RPMI7951 (cell line): ENCODE measurements around the gene PTPRM. TPM values are rescaled to one million over a fixed set of nuclear protein-coding genes. Genes with fewer than 3 reads are reported as not detected.

Experiments
- DNase-seq: peaks from one replicate; pipeline ENCODE4 v3.0.0-alpha.2; 2012; ENCODE audit warnings: low read depth
- total RNA-seq: library from RNA; depleted of rRNA; stranded (reverse); fragments of >200 nt; shearing (Covaris generic); gene quantifications from 2 replicates; pipeline ENCODE4 v1.2.3, GENCODE V29; 2014

PTPRM gene
- total RNA-seq, 1 experiment from 2014 or later: 51.8 TPM

GRCh38 chr18:7855671-7856070 lies 288.6 kb downstream of the PTPRM start:
- no peak for DNase-seq

- no peak for DNase-seq
These were observed 289.0 kb downstream of the PTPRM start for GRCh38 chr18:7856116-7856515.

DNA sequence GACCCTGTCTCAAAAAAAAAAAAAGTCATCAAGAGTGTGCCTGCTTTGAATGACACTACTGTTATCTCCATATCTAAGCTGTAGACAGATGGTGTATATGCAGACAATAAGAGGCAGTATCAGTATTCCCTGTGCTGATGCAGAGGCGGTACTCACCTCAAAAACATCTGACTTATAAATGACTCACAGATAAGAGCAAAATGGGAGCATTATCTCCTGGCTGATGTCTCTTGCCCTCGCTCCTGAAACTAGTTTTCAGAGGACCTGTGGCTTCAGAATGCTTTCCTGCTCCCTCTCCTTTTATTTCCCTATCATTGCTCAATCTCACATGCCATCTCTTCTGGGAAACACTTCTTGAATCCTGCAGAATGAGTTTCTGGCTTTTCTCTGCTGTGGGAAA lies 289.6 kb downstream of the PTPRM start:
- DNase-seq: peak; percentile 59

DNA sequence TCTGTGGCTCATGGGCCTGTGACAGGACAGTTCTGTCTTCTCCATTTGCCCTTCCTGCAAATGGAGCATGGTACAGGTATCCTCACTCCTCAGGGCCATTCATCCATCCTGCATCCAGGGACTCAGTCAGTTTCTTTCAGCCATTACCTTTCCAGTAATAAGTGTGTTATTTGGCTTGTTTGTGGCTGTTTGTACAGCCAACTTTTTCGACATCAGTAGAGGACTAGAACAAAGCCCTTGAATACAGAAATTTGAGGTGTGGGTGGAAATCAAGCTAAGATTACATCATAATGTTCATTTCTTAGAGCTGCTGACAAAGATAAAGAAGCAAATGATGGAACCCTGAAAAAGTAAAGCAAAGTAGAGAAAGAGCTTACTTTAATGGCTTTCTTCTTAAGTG lies 290.4 kb downstream of the PTPRM start:
- no peak for DNase-seq

DNA sequence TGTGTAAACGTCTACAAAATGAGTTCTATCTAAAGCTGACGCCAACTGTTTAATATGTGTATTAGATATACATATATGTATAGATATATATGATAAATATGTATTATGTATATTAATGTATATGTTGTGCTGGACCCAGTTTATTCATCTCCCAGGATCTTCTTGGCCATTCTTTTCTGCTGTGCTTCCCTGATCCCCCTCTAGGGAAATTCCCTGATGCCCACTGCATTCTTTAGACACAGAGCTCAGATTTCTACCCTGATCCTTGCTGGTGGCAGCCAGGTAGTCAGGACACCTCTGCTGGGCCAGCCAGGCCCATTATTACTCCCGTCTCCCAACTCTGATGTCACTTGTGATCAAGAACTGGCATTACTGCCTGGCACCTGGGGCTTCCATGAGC lies 292.0 kb downstream of the PTPRM start:
- DNase-seq: no peak

- DNase-seq: no peak
These were observed 303.1 kb downstream of the PTPRM start for GRCh38 chr18:7870266-7870665.

DNA sequence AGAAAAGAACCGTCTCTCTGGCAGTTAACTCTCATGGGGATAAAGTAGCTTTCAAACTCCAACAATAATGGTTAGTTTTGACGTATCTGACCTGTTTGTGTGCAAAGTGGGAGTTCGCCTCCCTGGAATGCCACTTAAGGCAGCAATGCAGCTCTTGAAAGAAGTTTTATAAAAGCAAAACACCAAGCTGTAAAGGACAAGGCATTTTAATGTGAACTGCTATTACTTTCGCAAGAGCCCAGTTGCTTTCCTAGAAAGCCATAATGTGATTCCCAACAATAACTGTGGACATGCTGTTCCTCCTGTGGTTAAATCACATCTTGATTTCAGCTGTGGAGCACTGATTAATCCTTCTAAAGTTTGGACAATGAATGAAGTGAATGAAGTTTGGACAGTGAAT lies 303.7 kb downstream of the PTPRM start:
- no peak for DNase-seq

DNA sequence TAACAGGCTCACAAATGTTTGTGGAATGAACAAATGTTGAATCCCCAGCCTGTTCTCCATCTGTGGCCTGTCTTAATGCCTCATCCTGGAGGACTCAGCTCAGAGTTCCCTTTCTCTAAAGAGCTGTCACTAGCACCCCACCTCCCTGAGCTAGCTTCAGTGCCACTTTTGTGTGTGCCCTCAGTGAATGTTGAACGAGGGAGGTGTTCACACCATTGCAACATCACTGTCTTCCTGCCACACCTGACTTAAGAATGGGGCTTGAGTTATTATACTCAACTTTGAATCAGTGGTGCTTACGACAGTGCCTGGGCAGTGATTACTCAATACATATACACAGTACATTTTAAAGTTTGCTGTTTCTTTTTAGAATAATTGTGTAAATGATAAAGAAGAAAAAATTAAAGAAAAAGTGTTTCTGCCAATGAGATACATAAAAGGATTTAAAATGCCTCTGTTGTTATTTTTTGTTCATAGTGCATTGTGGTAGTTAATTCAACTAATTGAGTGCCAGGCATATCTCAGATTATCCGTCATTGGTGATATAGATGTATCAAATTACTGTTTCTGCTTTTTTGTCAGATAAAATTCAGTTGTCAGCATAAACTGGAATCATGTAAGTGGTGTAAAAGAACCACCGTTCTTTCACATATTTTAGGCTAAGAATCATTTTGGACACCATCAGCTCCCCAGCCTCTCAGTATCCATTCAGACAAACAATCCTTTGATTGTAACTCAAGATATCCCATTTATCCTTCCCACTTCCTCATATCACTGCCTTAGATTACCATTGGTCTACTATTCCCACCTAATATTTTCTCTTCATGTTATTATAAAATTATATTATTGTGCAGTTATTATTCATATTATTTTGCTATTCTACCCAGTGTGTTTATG lies 304.7 kb downstream of the PTPRM start:
- no peak for DNase-seq

DNA sequence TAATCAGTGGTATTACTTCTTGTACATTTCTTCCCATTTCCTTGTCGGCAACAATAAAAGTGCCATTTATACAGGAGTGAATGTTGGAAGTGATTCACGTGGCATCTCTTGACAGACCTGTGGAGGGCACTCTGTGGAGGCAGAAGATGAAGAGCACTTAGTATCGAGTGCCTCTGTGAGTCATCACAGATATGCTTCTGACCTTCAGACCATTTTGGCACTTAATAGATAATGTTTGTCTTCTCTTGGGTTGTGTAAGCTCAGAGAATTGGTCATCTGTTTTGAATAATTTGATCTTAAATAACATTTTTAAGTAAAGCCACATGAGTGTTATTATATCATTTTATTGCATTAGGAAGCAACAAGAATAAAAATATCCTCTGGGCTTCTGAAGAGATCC lies 305.5 kb downstream of the PTPRM start:
- DNase-seq: peak; percentile 71

- DNase-seq: no peak
These were observed 306.2 kb downstream of the PTPRM start for GRCh38 chr18:7873316-7873715.

GRCh38 chr18:7876354-7877104 lies 309.4 kb downstream of the PTPRM start:
- no peak for DNase-seq

DNA sequence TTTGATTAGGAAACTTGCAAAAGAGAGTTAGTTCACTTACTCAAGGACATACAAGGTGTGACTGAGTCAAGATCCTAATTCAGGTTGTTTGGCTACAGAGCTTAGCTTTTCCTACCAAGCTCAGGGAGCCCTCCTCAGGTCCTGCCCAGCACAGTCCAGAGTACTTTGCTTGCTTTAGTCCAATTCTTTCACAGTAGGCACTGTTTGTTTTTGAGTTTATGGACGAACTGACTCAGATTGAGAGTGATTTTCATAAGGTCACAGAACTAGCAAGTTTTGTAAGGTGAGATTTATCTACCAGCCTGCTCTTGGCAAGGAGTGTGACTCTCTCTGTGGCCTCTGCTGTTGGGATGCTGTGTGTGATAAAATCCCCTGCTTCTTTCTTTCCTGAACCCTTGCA lies 310.5 kb downstream of the PTPRM start:
- DNase-seq: no peak

DNA sequence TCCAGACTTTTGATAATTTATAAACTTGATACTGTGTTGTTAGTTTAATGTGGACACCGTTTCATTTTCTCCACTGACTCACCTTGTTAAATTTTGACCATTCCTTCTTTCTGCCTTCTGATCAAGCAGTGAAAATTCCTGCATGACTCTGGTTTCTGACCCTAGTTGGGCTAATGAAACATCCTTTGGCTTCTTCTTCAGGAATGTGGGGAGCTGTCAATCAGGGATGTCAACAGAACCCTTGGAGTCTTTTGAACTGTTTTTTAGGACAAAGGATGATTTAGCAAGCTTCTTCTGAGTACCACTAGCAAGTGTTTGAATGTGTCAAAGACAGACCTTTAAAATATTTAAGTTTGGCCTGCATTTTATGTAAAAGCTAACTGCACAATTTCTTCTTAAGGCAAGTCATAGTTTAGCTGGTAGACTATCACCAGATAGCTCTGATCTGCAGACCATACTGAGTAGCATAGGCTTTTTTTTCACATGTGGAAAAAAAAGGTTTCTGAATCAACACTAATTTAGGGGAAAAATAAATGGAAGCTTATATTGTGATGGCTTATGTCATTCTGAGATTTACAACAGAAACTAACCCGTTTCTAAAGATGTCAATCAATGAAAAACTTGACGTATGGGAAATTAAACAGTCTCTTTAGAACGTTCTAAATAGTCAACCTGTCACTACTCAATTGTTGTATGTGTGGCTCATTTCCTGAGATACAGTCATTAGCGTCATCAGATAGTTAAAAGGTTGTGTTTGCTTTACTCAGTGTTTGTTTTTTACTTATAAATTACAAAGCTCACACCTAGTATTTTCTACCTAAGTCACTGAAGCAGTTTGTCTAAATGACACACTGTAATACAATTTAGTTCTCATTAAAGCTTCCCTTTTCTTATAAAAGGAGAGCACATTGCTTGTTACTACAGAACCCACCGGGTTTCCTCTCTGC lies 311.4 kb downstream of the PTPRM start:
- DNase-seq: no peak

- no peak for DNase-seq
These were observed 312.6 kb downstream of the PTPRM start for GRCh38 chr18:7879717-7880116.

DNA sequence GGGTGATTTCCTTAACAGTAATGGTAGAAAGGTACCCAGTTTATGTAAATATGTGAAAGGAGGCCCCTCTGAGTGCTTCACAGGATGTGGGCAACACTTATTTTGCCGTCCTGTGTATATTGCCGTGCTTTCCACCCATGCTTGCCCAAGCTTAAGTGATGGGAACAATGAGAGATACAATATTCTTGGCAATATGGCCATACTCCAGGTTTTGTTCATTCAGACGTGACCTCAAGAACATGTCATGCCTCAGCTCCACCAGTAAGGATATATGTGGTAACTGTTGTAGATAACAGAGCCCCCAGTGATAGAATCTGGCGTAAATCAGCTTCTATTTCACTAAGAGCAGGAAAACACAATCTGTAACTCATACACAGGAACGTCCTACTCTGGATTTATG lies 318.7 kb downstream of the PTPRM start:
- peak; percentile 4 for DNase-seq

- DNase-seq: no peak
These were observed 319.3 kb downstream of the PTPRM start for GRCh38 chr18:7886436-7886835.

- DNase-seq: no peak
These were observed 322.4 kb downstream of the PTPRM start for GRCh38 chr18:7889515-7889914.

GRCh38 chr18:7890075-7890474 lies 323.0 kb downstream of the PTPRM start:
- DNase-seq: no peak

GRCh38 chr18:7892556-7892955 lies 325.4 kb downstream of the PTPRM start:
- DNase-seq: no peak

- no peak for DNase-seq
These were observed 327.5 kb downstream of the PTPRM start for GRCh38 chr18:7894592-7894991.

DNA sequence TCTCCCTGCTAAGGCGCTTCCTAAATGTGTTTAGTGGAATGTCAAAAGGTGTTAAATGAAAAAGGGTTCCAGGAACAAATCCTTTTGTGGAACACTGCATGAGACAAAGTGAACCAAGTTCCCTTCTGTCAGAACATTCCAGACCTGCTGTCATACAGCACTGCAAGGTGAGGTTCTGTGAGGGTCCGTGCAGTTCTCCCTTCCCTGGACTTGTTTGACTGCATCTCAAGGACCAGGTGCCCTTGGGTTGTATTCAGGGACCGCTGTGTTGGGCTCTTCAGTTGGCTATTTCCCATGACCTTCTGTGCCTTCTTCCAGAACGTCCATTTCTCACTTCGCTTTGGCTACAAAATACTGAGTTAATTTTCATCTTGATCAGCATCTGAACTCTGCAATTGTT lies 328.2 kb downstream of the PTPRM start:
- DNase-seq: no peak

GRCh38 chr18:7896161-7896560 lies 329.0 kb downstream of the PTPRM start:
- peak; percentile 63 for DNase-seq
